GM12874 (cell line): Measurements from ENCODE around the gene CD1E.

Experiments used
- CTCF ChIP-seq: IDR thresholded peaks from 2 replicates; pipeline ENCODE4 v1.5.1; 2011; ENCODE audit warnings: low read depth, mild to moderate bottlenecking, control low read depth, low read length, moderate library complexity; ENCODE audit not compliant: insufficient read depth

Gene CD1E

GRCh38 chr1:158335213-158335532 is 18.5 kb upstream of the CD1E start:
- TF ChIP-seq CTCF = no peak

GRCh38 chr1:158354255-158354654 is 561 bp downstream of the CD1E start:
- TF ChIP-seq CTCF = no peak

GRCh38 chr1:158355773-158356285 is 2.1 kb downstream of the CD1E start:
- no peak for TF ChIP-seq CTCF

- TF ChIP-seq CTCF = no peak
Observed at GRCh38 chr1:158356616-158357015, 2.9 kb downstream of the CD1E start.

GRCh38 chr1:158357441-158357840 is 3.7 kb downstream of the CD1E start:
- no peak for TF ChIP-seq CTCF

GRCh38 chr1:158362482-158362881 is 8.8 kb downstream of the CD1E start:
- no peak for TF ChIP-seq CTCF

- no peak for TF ChIP-seq CTCF
Observed at GRCh38 chr1:158362941-158363340, 9.2 kb downstream of the CD1E start.

- no peak for TF ChIP-seq CTCF
Observed at GRCh38 chr1:158366783-158367182, 13.1 kb downstream of the CD1E start.
